Type B pancreatic cell (in vitro differentiated cells): ENCODE data around the gene IL1RAPL2. TPM values are rescaled to one million over a fixed set of nuclear protein-coding genes. Genes with fewer than 3 reads are reported as not detected.

Source experiments
- DNase-seq: peaks from one replicate; pipeline ENCODE4 v3.0.0; 2021; ENCODE audit warnings: mixed read lengths; ENCODE audit not compliant: unreplicated experiment; ENCODE audit errors: extremely low spot score
- H3K27ac Mint-ChIP-seq: 2 replicates; pipeline ENCODE4 v1.8.0; 2021; ENCODE audit warnings: mild to moderate bottlenecking, mixed read lengths
- H3K27me3 Mint-ChIP-seq: 2 replicates; pipeline ENCODE4 v1.8.0; 2021; ENCODE audit warnings: mixed read lengths
- H3K36me3 Mint-ChIP-seq: 2 replicates; pipeline ENCODE4 v1.8.0; 2021; ENCODE audit warnings: mixed read lengths
- H3K4me1 Mint-ChIP-seq: one replicate; pipeline ENCODE4 v1.8.0; 2021; ENCODE audit warnings: mixed read lengths; ENCODE audit not compliant: unreplicated experiment
- H3K4me3 Mint-ChIP-seq: 2 replicates; pipeline ENCODE4 v1.8.0; 2021; ENCODE audit warnings: mild to moderate bottlenecking, mixed read lengths
- H3K9me3 Mint-ChIP-seq: 2 replicates; pipeline ENCODE4 v1.8.0; 2021; ENCODE audit warnings: mixed read lengths
- CTCF ChIP-seq: fragments of 200-600 bp; sonication (generic); conservative IDR thresholded peaks from 2 replicates; pipeline ENCODE4 v1.5.0; 2021; ENCODE audit warnings: antibody characterized with exemption, mild to moderate bottlenecking
- total RNA-seq: library from RNA; stranded (reverse); gene quantifications from 2 replicates; pipeline ENCODE4 v1.2.1, GENCODE V29; 2021; ENCODE audit warnings: low replicate concordance

Gene IL1RAPL2
- total RNA-seq, 1 donor from 2014 or later: 4.5 TPM

- no peaks in the 10 kb centered on the region for H3K4me1 Mint-ChIP-seq
- no peaks in the 10 kb centered on the region for H3K36me3 Mint-ChIP-seq
- no peak for TF ChIP-seq CTCF
- H3K9me3 Mint-ChIP-seq: peaks cover 12% of the 10 kb centered on the region
- no peak overlapping the region for H3K4me3 Mint-ChIP-seq
- H3K27me3 Mint-ChIP-seq: no peaks in the 10 kb centered on the region
- H3K27ac Mint-ChIP-seq: no peak overlapping the region
- DNase-seq: no peak
Measured at GRCh38 chrX:105483011-105483410, 917.0 kb downstream of the IL1RAPL2 start.

DNA sequence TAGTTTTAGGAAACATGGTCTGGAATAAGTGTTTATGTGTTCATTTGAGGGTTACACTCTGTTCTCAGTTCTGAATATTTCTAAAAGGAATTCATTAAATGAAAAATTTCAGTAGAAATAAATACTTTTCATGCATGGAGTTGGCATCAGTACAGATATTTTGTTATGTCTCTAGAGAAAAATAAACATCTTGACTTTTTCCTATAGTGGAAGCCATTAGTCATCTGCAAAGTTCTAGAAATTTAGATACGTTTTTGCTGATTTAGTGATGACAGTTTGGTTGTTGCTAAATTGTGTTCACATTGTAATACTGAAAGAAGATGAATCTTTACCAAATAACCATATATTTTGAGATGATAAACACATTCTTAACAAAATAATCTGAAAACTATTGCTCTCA, 922.7 kb downstream of the IL1RAPL2 start:
- peaks cover 6% of the 10 kb centered on the region for H3K9me3 Mint-ChIP-seq
- no peak for TF ChIP-seq CTCF
- H3K36me3 Mint-ChIP-seq: no peaks in the 10 kb centered on the region
- H3K4me3 Mint-ChIP-seq: no peak overlapping the region
- no peak for DNase-seq
- H3K4me1 Mint-ChIP-seq: no peaks in the 10 kb centered on the region
- H3K27me3 Mint-ChIP-seq: no peaks in the 10 kb centered on the region
- H3K27ac Mint-ChIP-seq: no peak overlapping the region

- Mint-ChIP-seq H3K27me3 (no peaks in the 10 kb centered on the region), H3K9me3 (no peaks in the 10 kb centered on the region), H3K36me3 (no peaks in the 10 kb centered on the region), H3K4me1 (no peaks in the 10 kb centered on the region), H3K27ac (peak overlapping the region; percentile 49), H3K4me3 (no peak overlapping the region)
- DNase-seq: no peak
- no peak for TF ChIP-seq CTCF
Measured at GRCh38 chrX:105495376-105495775, 929.4 kb downstream of the IL1RAPL2 start.

- no peaks in the 10 kb centered on the region for H3K27me3 Mint-ChIP-seq
- no peak for TF ChIP-seq CTCF
- no peaks in the 10 kb centered on the region for H3K4me1 Mint-ChIP-seq
- no peak overlapping the region for H3K4me3 Mint-ChIP-seq
- H3K36me3 Mint-ChIP-seq: no peaks in the 10 kb centered on the region
- no peak overlapping the region for H3K27ac Mint-ChIP-seq
- no peak for DNase-seq
- no peaks in the 10 kb centered on the region for H3K9me3 Mint-ChIP-seq
Measured at GRCh38 chrX:105502336-105502735, 936.3 kb downstream of the IL1RAPL2 start.

GRCh38 chrX:105515561-105515960, 949.6 kb downstream of the IL1RAPL2 start:
- no peak overlapping the region for H3K4me3 Mint-ChIP-seq
- no peaks in the 10 kb centered on the region for H3K36me3 Mint-ChIP-seq
- no peak for DNase-seq
- H3K27ac Mint-ChIP-seq: no peak overlapping the region
- H3K9me3 Mint-ChIP-seq: peaks cover 3% of the 10 kb centered on the region
- H3K27me3 Mint-ChIP-seq: no peaks in the 10 kb centered on the region
- no peak for TF ChIP-seq CTCF
- no peaks in the 10 kb centered on the region for H3K4me1 Mint-ChIP-seq

DNA sequence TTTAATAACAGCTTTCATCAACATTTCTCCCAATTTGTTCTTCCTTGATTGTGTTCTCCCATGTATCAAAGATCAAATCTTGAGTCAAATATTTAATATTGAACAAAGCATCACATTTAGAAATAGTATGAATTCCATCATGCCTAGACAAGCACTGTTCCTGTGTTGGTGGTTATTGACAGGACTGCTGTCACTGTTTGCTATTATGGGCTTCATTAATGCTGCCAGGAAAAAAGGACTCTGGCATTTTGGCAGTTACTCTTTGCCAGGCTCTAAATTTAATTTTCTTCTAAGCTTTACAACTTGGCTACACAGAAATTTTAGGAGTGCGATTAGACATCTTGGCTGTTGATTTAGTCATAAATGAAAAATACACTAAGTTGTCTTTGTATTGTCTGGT, 960.4 kb downstream of the IL1RAPL2 start:
- Mint-ChIP-seq H3K4me3 (no peak overlapping the region), H3K4me1 (no peaks in the 10 kb centered on the region), H3K27ac (no peak overlapping the region), H3K36me3 (no peaks in the 10 kb centered on the region), H3K27me3 (no peaks in the 10 kb centered on the region), H3K9me3 (no peaks in the 10 kb centered on the region)
- TF ChIP-seq CTCF: no peak
- no peak for DNase-seq
